Measurements from ENCODE around the gene DACH1. TPM values are rescaled to one million over a fixed set of nuclear protein-coding genes. Genes with fewer than 3 reads are reported as not detected.

DACH1 gene
- total and polyA plus RNA-seq, 9 of the 15 experiments (the other 6 are each of a cell fraction or from before 2014, with no cell fraction given): 0.04 to 0.07 (median 0.04) TPM; not detected in 2

DNA sequence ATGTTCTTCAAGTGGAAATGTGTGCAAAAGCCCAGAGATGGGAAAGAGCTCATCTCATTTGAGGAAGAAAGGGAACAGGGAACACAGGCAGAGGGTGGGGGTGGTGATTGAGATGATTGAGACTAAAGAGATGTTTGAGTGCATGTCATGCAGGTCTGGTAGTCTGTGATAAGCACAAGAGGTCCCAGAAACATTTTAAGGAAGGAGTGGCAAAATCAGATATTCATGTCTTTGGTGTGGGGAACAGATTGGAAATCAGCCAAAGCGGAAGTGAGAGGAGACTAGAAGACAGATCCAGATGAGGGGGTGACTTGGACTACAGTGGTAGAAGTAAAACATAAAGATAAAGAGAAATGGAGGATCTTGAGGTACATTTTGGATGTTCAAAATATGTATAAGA, 39.4 kb upstream of the DACH1 start (continued):
- TF ChIP-seq GABPB1 (CRISPR knock-in tag; IDR thresholded peaks at IDR 0.05) (no peak), ZNF174 (CRISPR knock-in tag; IDR thresholded peaks at IDR 0.05) (no peak), ZNF778 (CRISPR knock-in tag; IDR thresholded peaks at IDR 0.05) (no peak), ZNF175 (CRISPR knock-in tag; IDR thresholded peaks at IDR 0.05; ENCODE audit: low read depth) (no peak), IFI16 (CRISPR knock-in tag; IDR thresholded peaks at IDR 0.05) (no peak), SMAD2 (IDR thresholded peaks at IDR 0.05; ENCODE audit: low read depth, low read length) (no peak), MYC (IDR thresholded peaks at IDR 0.05; ENCODE audit: low read depth, low read length) (no peak), MYC (CRISPR knock-in tag; IDR thresholded peaks at IDR 0.05; ENCODE audit: borderline replicate concordance, low read depth) (no peak), RBM34 (IDR thresholded peaks at IDR 0.05; ENCODE audit: borderline replicate concordance, insufficient read depth, low read length) (no peak), XRCC4 (IDR thresholded peaks at IDR 0.05; ENCODE audit: extremely low read depth, insufficient read depth, insufficient read length) (no peak), SRSF1 (IDR thresholded peaks at IDR 0.05; ENCODE audit: low read depth, low read length) (no peak), MAFK (IDR thresholded peaks at IDR 0.05; ENCODE audit: low read length) (no peak), HNRNPLL (IDR thresholded peaks at IDR 0.05; ENCODE audit: low read depth, low read length, poor library complexity, severe bottlenecking) (no peak), BRD4 (IDR thresholded peaks at IDR 0.05) (no peak), TARDBP (IDR thresholded peaks at IDR 0.05) (no peak), CHD1 (IDR thresholded peaks at IDR 0.05; ENCODE audit: low read length) (no peak), GATA2 (CRISPR knock-in tag; IDR thresholded peaks at IDR 0.05) (peak; percentile 41; the same call in 1 of the 2 replicates), ARID1B (IDR thresholded peaks at IDR 0.05) (peak; percentile 89), STAG1 (CRISPR knock-in tag; IDR thresholded peaks at IDR 0.05; ENCODE audit: borderline replicate concordance) (no peak), RBM25 (IDR thresholded peaks at IDR 0.05; ENCODE audit: low read depth, low read length, severe bottlenecking) (no peak), MEIS2 (IDR thresholded peaks at IDR 0.05; ENCODE audit: partially characterized antibody) (peak; percentile 67), EHMT2 (IDR thresholded peaks at IDR 0.05) (no peak)
- TF ChIP-seq, protein P1, sequence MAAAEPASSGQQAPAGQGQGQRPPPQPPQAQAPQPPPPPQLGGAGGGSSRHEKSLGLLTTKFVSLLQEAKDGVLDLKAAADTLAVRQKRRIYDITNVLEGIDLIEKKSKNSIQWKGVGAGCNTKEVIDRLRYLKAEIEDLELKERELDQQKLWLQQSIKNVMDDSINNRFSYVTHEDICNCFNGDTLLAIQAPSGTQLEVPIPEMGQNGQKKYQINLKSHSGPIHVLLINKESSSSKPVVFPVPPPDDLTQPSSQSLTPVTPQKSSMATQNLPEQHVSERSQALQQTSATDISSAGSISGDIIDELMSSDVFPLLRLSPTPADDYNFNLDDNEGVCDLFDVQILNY (CRISPR knock-in tag; IDR thresholded peaks at IDR 0.05): no peak
- TF ChIP-seq, protein P2, sequence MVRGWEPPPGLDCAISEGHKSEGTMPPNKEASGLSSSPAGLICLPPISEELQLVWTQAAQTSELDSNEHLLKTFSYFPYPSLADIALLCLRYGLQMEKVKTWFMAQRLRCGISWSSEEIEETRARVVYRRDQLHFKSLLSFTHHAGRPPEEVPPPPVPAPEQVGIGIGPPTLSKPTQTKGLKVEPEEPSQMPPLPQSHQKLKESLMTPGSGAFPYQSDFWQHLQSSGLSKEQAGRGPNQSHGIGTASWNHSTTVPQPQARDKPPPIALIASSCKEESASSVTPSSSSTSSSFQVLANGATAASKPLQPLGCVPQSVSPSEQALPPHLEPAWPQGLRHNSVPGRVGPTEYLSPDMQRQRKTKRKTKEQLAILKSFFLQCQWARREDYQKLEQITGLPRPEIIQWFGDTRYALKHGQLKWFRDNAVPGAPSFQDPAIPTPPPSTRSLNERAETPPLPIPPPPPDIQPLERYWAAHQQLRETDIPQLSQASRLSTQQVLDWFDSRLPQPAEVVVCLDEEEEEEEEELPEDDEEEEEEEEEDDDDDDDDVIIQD (CRISPR knock-in tag; IDR thresholded peaks at IDR 0.05): no peak
- TF ChIP-seq, protein P3, sequence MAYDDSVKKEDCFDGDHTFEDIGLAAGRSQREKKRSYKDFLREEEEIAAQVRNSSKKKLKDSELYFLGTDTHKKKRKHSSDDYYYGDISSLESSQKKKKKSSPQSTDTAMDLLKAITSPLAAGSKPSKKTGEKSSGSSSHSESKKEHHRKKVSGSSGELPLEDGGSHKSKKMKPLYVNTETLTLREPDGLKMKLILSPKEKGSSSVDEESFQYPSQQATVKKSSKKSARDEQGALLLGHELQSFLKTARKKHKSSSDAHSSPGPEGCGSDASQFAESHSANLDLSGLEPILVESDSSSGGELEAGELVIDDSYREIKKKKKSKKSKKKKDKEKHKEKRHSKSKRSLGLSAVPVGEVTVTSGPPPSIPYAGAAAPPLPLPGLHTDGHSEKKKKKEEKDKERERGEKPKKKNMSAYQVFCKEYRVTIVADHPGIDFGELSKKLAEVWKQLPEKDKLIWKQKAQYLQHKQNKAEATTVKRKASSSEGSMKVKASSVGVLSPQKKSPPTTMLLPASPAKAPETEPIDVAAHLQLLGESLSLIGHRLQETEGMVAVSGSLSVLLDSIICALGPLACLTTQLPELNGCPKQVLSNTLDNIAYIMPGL (CRISPR knock-in tag; IDR thresholded peaks at IDR 0.05): no peak
- TF ChIP-seq, protein P4, sequence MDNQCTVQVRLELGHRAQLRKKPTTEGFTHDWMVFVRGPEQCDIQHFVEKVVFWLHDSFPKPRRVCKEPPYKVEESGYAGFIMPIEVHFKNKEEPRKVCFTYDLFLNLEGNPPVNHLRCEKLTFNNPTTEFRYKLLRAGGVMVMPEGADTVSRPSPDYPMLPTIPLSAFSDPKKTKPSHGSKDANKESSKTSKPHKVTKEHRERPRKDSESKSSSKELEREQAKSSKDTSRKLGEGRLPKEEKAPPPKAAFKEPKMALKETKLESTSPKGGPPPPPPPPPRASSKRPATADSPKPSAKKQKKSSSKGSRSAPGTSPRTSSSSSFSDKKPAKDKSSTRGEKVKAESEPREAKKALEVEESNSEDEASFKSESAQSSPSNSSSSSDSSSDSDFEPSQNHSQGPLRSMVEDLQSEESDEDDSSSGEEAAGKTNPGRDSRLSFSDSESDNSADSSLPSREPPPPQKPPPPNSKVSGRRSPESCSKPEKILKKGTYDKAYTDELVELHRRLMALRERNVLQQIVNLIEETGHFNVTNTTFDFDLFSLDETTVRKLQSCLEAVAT (IDR thresholded peaks at IDR 0.05): no peak

All from K562 (cell line).